GM18499 (cell line): ENCODE data around the gene PDILT.

Experiments
- ATAC-seq: cut with Tn5 transposase; IDR thresholded peaks from one replicate; pipeline ENCODE4 v1.9.1; 2021; ENCODE audit warnings: moderate number of reproducible peaks; ENCODE audit not compliant: insufficient read depth, unreplicated experiment

The PDILT gene

GRCh38 chr16:20372701-20373100 lies 31.8 kb downstream of the PDILT start:
- no peak for ATAC-seq

- ATAC-seq: no peak
Measured at GRCh38 chr16:20369452-20370054, 35.0 kb downstream of the PDILT start.

DNA sequence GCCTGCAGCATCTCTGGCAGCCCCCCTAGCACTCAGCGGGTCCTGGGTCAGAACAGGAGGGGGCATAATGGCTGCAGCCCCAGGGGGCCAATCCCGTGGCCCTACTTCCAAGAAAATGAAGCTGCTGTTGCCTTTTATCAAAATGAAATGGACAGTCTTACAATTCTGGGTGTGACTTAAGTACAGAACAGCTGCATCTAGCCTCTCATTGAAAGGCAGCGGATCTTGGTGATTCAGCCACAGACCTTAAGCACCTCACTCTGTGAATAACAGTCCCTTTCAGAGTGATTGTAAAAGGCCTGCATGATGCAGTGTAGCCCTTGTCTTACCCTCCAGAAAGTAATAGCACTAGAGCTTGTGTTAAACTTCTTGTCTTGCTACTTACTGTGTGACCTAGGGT lies 40.5 kb downstream of the PDILT start:
- ATAC-seq: no peak

DNA sequence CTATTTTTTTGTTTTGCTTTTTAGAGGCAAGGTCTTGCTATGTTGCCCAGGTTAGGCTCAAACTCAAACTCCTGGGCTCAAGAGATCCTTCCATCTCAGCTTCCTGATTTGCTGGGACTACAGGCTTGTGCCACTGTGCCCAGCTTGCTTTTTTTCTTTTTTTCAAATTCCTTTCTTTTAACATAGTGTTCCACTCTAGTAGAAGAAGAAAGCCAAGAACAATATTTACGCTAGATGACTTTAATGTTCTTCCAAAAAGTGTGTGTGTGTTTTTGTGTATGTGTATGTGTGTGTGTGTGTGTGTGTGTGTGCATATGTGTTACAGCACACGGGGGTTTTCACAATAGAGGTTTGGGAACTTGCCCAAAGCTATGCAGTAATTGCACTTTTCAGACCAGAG lies 41.3 kb downstream of the PDILT start:
- no peak for ATAC-seq

- ATAC-seq: no peak
Measured at GRCh38 chr16:20359997-20360396, 44.5 kb downstream of the PDILT start.

- ATAC-seq: no peak
Measured at GRCh38 chr16:20355114-20355782, 49.3 kb downstream of the PDILT start.

DNA sequence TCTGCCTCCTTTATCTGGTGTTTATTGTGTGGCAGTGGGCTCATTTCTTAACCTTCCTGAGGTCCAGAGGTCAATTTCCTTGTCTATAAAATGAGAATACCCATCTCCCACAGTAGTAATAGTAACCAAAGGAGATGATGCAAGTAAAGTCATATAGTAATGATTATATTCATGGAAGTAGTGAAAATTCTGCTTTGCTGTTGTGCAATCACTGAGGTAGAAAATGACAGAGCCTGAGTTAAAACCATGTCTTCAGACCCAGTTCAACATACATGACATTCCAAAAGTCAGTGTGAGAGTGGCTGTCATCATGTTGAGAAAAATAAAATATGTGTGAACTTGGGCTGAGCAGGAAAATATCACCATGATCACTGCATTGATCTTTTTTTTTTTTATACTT lies 51.2 kb downstream of the PDILT start:
- ATAC-seq: no peak

- no peak for ATAC-seq
Measured at GRCh38 chr16:20352615-20353014, 51.9 kb downstream of the PDILT start, which contains the start of gene UMOD. TSS of gene UMOD (minus strand) at chr16:20352715. CDS start at chr16:20350737, 1,978 bp downstream.

DNA sequence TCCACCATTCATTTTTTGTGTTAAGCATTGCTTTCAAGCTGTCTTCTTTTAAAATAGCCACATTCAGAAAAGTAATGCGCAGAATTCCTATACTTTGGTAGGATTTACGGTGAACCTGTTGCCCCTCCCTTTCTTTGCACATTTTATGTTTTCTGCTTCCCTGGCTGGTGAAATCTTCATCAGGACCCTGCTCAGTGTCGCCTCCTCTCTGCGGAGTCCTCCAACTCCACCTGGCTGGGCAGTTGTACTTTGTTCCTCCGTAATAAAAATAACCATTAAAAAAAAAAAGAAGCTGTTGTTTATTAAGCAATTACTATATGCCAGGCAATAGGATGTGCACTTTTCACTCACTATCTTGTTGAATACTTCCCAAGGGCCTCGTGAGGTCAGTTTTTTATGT lies 54.9 kb downstream of the PDILT start:
- no peak for ATAC-seq

GRCh38 chr16:20348365-20349185 lies 56.0 kb downstream of the PDILT start:
- ATAC-seq: no peak

- ATAC-seq: no peak
Measured at GRCh38 chr16:20347666-20348364, 56.7 kb downstream of the PDILT start.

DNA sequence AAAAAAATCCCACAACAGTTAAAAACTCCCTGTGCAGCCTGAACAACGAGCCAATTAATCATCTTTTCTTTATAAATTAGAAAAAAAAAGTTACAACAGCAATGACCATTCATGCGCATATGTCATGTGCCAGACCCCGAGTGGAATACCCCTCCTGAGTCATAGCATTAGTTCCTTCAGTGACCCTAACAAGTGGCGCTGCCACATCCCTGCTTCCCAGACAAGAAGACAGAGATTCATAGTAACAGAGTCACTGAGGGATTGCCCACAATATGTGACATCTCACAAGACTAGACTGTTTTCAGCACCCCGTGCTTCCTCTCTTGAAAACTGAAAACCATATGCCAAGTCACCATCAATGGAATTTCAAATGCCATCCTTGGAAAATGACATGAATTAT lies 59.9 kb downstream of the PDILT start:
- no peak for ATAC-seq

- ATAC-seq: no peak
Measured at GRCh38 chr16:20339744-20340143, 64.8 kb downstream of the PDILT start.

DNA sequence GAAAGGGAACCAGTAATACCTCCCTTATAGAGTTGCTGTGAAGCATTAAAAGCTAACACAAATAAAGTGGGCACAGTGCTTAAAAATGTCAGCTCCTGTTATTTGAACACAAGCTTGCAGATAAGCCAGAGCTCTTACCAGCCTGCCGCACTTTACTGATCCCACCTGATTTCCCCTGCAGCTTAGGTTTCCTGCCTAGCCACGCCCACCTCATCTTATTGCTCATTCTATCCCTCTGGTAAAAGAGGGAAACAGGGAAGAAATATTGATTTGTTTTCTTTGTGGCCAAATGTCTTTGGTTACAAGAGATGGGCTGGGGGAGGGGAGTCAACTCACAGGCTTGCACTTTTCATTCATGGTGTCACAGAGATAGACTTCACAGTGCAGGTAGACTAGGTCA lies 67.6 kb downstream of the PDILT start:
- ATAC-seq: no peak

DNA sequence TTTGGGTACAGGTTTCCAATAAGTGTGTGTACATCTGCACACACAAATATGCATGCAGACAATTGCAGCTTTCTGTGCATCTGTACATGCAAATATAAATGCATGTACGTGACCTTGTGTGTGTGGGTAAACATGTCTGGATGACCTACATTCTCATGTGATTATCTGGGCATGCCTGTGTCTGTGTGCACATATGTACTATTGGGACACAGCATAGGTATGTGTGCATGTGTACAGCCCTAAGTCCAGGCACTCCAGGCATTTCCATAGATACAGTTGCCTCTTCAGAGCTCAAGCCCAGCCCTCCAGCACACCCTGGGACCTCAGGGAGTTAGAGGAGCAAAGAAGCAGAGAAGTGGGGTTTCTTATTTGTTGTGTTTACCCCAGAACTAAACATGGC lies 70.1 kb downstream of the PDILT start:
- ATAC-seq: no peak

DNA sequence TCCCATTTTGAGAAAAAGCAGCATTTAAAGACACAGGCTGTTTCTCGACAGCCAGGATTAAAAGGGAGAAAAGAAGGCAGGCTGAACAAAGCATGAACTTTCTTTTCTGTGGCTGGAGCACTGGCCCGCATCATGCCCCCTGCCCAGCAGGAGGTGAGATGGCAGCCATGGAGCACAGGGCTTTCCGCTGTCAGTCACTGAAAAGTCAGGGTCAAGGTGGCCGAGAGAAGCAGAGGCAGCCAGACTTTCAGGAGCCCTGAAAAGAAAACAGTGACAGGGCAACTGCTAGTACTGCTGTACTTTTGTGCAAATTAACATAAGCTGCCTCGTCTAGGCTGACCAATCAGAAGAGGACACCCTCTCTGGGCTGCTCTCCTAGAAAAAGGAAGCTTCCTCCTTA lies 71.4 kb downstream of the PDILT start:
- ATAC-seq: no peak

DNA sequence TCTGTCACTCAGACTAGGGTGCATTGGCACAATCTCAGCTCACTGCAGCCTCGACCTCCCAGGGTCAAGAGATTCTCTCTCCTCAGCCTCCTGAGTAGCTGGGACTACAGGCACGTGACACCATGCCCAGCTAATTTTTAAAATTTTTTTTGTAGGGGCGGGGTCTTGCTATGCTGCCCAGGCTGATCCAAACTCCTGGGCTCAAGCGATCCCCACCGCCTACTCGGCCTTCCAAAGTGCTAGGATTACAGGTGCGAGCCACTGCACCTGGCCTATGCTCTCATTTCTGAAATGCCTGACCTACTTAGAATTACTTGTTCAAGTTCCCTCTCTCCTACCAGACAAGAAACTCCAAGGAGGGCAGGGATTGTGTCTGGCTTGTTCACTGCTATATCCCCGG lies 72.1 kb downstream of the PDILT start:
- no peak for ATAC-seq

GRCh38 chr16:20331635-20332034 lies 72.9 kb downstream of the PDILT start:
- no peak for ATAC-seq

- no peak for ATAC-seq
Measured at GRCh38 chr16:20329392-20330138, 75.0 kb downstream of the PDILT start.

GRCh38 chr16:20327444-20328041 lies 77.0 kb downstream of the PDILT start, which contains the start of gene GP2:
TSS of gene GP2 (minus strand) at chr16:20327513. CDS start at chr16:20326431, 1,082 bp downstream.
- no peak for ATAC-seq
